ENCODE data around the gene DEFB131A.
"Not testable (repeated sequence)": the region's sequence is repeated elsewhere in the genome, so short reads cannot be mapped to it uniquely, and the experiment has no call there.

GRCh38 chr4:9493589-9493988 lies 49.4 kb downstream of the DEFB131A start:
- TF ChIP-seq, protein P1, sequence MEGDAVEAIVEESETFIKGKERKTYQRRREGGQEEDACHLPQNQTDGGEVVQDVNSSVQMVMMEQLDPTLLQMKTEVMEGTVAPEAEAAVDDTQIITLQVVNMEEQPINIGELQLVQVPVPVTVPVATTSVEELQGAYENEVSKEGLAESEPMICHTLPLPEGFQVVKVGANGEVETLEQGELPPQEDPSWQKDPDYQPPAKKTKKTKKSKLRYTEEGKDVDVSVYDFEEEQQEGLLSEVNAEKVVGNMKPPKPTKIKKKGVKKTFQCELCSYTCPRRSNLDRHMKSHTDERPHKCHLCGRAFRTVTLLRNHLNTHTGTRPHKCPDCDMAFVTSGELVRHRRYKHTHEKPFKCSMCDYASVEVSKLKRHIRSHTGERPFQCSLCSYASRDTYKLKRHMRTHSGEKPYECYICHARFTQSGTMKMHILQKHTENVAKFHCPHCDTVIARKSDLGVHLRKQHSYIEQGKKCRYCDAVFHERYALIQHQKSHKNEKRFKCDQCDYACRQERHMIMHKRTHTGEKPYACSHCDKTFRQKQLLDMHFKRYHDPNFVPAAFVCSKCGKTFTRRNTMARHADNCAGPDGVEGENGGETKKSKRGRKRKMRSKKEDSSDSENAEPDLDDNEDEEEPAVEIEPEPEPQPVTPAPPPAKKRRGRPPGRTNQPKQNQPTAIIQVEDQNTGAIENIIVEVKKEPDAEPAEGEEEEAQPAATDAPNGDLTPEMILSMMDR (IDR thresholded peaks at IDR 0.05; ENCODE audit: low read length) = not testable (repeated sequence)
- TF ChIP-seq EZH2 (optimal IDR thresholded peaks at IDR 0.05; ENCODE audit: low read depth, low read length) = not testable (repeated sequence)
